Activated CD4-positive, alpha-beta T cell treated with anti-CD3 and anti-CD28 coated beads, Interleukin-10, Interleukin-2, amounts not matched to agents 100 ng/mL and 50 ng/mL, durations not matched to agents 16 hours and 8 hours (primary cell): ENCODE data around the gene PHC2.
A peak's percentile ranks its signal among the peaks of the same experiment; 100 is the strongest.

ENCODE experiments used
- DNase-seq: peaks from one replicate; pipeline ENCODE4 v3.0.0-alpha.2; 2020

PHC2 gene

DNA sequence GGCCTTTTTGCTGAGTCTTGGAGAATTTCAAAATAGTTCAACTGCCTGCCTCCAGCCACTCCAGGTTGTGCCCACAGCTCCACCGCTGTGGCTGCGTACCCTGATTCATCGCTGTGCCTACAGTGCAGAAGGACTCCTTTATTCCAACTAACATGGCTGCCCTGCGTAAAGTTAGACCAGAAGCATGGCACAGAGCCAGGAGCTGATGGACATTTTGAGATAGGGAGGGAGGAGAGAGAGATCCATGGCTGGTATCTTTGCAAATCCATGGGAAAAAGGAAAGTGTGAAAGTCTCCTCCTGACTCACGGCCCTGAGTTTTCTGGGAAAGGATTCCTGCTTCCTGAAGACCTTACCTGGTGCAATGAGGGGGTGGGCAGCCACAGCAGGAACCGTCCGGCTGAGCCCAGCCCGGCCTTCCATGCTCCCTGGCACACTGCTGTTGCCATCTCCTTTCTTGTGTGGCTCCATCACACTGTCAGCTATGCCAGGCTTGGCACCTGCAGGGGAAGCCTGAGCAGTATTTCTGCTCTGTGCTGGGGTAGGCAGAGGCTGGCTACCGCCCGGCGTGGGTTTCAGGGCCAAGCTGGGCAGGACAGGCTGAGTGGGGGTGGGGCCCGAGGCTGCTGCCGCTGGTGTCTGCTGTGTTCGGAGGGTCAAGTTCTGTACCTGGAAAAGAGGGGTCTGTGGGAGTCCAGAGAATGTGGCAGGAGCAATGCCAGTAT is 64.0 kb downstream of the PHC2 start:
- no peak for DNase-seq

DNA sequence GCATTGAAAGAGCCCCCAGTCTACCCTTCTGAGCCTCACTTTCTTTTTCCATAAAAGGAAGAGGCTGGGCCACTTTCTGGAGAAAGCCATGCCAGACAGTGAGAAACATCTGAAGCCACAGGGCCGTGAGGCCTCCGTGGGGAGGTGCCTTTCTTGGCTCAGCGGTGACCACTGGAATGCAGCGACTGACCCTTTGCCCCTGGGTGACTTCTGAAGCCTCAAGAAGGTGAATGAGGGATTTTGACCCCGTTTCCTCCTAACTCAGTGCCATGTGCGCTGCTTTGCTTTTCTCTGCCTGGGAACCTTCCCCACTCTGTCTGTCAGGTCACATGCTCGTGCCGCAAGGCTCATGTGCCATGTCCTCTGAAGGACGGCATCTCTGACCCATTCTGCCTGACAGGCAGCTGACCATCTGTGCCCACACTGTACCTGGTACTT is 65.3 kb downstream of the PHC2 start:
- DNase-seq: no peak

DNA sequence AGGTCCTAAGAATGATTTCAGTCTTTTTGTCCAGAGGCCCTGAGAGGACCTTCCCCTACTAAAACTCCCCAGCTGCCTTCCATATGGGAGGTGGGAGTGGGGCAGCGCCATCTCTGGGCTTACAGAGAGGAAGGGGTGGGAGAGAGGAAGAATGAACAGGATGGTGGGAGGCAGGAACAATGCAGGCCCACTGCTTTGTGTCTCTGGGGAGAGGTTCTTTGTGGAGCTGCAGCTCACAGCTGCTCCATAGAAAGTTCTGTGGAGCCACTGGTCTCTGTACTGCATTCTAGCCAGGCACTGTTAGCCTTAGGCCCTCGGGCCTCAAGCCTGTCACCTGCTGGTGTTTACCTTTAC is 66.4 kb downstream of the PHC2 start:
- no peak for DNase-seq

DNA sequence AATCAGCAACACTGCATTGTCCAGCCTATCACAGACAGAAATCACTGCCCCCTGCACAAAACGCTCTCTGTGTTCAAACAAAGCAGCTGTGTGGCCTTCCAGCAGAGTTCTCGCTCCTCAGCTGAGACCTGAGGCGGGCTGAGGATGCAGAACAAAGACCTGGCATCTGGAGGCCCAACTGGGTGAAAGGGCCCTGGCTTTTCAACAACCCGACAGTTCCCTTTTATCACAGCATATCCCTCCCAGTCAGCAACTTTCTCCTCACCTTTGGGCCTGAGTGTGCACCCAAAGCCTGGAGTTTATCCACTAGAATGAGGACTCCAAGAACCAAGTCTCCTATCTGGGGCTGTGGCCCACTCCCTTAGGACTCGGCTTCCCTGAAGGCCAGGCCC is 67.4 kb downstream of the PHC2 start:
- DNase-seq: no peak

DNA sequence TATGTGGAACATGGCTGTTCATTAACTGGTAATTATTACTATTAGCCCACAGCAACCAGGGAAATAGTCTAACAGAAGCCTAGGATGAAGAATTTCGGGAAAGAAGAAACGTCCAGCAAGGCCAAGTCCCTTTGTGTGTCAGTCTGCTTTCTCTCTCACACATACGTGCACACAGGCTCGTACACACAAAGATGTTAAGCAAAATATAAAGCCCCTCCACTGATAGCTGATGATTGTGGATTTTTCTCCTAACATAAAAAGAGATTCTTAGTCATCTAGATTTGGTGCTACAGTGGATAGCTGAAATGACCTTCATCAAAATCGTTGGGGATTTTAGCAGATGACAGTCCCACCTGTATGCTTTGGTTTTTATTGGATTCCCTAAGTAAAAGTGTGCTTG is 67.9 kb downstream of the PHC2 start:
- DNase-seq: no peak

DNA sequence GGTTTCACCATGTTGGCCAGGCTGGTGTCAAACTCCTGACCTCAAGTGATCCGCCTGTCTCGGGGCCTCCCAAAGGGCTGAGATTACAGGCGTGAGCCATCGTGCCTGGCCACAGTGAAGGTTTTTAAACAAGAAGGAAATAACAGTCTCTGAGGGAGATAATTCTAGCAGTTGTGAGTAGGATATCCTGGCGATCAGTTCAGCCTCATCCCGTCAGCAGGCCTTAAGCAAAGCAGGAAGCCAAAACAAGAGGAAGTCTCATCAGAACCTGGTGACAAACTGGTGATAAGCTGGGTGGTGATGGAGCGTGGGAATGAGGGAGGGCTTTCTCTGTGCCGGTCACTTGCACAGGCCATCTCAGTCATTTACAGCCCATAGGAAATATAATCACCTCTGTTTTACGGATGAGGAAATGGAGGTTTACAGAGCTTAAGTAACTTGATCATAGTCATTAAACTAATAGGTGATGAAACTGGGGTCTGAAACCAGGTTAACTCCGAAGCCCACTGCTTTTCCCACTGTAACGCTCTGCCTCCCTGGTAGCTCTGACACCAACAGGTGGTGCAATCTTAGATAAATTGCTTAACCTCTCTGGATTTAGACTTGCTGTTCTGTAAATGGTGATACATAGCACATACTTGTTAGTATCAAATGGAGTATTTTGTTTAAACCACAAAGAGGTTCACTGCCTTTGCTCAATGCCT is 69.2 kb downstream of the PHC2 start:
- no peak for DNase-seq

DNA sequence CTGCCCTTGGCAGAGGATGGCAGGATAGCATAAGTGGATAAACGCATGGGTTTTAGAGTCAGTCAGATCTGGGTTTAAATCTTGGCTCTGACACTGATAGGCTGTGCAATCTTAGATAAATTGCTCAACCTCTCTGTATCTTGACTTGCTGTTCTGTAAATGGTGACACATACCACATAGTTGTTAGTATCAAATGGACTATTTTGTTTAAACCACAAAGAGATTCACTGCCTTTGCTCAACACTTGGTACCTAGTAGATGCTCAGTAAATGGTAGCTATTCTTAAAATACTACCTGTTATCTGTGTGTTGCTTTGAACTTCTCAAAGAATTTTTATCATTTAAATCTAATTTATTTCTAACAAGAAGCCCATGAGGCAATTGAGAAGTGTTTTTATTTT is 70.5 kb downstream of the PHC2 start:
- no peak for DNase-seq

DNA sequence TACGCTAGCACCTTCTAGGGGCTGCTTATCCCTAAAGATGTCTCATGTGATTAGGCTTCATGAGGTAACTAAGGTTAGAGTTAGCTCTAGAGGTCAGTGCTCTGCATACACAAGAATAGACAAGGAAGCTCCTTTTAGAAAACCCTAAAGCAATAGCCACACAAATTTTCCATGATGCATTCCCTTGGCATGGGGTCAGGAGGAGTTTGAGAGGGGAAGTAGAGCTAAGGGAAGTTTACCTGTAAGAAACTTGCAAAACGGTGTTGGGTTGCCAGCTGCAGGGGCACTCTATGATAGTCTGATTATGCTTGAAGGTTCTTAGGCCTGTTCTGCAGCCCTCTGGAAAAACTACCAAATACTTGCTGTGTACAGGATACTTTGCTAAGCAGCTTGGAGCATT is 71.0 kb downstream of the PHC2 start:
- no peak for DNase-seq

DNA sequence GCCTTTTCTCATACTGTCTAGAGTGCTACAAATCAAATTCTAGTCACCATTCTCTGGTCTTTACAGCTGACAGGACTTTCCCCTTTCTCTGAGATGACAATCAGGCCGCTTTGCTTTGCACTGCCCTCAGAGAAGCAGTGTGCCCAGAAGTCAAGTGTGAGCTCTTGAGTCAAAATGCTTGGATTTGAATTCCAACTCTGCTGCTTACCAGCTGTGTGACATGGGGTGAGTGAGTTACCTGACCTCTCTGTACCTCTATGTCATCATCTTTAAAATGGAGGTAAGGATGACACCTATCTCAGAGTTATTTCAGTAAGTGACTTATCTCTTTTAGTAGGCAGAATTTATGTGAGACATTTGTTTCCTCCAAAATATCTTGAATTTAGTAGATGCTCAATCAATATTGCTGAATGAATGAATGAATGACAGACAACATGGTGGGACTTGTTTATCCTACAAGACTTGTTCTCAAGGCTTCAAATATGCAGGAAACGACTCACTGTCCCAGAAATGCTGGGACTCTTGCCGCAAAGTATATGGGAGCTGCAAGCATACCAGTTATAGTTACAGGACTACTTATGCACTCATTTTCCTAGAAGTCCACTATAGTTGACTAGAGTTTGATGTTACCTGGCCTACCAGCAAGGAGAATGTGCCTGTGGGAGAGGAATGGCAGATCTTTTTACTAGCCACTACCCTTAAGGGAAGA is 71.9 kb downstream of the PHC2 start:
- DNase-seq: no peak

DNA sequence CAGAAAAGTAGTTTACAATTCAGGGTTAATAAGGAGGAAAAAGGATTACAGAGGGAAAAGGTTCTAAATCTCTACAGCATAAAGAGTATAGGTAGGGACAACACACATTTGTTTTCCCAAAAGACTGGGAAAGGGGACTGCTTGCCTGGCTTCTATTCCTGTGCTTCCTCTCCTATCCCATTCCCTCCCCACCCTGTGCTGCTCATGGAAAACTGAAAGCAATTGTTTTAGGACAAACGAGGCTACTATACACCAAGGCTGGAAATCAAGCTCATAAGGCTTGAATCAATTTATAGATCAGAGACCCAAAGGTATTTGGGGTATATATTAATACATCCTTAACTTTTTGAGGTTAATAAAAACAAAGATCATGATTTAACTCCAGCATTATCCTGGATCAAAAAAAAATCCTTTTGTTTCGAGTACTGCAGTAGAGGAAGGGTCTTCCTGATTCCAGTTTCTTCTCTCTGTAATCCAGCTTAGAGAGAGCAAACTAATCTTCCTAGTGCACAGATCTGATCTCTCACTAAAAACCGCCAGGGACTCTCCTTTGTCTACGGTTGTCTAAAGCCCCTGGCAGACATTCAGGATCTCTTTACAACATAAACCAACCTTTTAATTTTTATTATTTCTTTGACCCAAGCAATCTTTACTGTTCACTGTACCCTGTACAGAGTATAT is 72.6 kb downstream of the PHC2 start:
- DNase-seq: no peak

DNA sequence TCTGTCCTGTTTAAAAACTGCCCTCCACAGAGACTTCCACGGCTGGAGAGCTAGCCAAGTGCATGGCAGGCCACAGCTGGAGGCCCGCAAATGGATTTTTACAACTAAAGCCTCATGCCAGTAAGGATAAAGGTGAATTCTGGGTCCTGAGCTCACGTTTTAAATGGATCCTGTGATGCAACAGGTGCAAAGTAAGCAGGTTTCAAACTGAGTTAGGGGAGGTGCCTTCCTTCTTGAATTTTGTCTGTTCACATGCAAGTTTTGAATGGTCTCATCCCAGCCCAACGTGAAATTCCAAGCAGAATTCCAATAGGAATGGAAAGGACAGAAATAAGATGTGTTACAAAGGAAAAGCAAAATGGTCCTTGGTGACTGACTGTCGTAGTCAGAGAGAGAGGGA is 73.8 kb downstream of the PHC2 start:
- DNase-seq: no peak

DNA sequence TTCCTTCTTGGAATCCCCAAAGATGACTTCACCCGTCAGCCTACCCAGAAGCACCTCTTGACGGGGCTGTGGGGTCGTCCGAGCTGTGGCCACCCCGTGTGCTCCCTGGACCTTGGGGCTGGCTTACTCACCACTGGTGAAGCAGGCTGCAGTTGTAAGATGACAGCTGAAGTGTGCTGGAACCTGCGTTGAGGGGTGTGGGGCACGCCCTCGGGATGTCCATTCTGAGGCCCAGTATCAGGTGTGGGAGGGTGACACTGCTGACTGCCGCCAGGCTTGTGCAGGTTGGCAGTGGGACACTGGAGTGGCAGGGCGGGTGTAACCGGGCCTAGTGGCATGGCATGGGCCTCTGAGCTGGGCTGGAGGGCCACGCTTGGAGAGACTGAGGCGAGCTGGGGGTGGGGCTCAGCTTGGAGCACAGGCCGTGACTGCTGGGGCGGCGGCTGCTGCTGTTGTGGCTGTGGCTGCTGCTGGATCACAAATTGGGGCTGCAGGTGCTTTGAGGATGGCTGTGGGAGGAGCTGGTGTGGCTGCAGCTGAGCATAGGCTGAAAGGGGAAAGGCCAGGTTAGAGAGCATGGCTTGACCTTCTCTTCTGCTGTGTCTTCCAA is 76.1 kb downstream of the PHC2 start:
- no peak for DNase-seq

DNA sequence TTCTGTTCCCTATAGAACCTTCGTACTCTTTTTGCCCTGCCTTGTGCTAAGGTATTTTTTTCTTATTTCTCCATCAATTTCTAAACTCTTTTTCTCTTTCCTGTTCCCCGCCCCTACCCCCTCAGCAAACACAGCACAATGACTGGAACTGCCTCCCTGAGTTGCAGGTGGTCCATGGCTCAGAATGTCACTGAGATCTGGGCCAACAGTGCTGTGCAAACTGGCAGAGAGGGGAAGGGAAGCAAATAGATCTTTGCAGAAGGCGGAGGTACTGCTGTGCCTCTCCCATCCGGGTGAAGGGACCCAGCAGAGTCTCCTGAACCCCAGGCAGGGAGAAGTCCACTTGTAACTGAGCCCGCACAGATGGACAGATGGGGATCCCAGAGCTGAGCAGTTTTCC is 77.4 kb downstream of the PHC2 start:
- DNase-seq: no peak

DNA sequence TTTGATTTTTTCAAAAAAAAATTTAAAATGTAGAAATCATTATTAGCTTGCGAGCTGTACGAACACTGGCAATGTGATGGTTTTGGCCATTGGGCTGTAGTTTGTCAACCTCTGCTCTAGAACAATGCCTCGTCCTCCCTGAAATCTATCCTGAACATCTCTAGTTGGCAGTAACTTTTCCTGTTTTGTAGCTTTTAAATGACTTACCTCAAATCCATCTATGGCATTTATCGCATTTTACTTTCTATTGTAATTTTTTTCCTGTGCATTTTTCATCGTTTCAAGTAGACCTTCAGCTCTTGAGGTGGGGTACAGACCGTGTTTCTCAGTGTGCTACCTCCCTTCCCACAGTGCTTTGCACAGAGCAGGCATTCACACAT is 79.6 kb downstream of the PHC2 start:
- DNase-seq: no peak

DNA sequence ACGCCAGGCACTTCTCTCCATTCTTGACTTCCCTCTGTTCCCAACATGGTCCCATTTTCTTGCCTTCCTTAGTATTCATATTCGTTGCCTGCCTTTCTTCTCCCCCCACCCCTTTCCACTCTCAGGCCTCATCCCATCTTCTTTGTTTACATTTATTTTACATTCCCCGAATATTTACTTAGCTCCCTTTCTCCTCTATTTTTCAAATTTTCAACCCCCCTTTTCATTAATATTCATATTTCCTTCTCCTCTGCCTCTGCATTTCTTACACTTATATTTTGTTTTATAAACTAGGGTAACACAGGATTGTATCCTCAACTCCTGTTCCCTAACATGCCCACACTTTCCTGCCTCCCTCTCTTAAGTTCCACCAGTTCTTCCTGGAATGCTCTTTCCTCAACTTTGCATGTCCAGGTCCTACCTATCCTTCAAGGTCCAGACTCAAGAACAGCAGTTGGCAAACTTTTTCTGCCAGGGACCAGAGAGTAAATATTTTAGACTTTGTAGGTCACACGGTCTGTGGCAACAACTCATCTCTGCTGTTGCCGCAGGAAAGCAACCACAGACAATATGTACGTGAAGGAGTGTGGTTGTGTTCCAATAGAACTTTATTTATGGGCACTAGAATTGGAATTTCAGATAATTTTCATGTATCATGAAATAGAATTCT is 80.1 kb downstream of the PHC2 start:
- no peak for DNase-seq

DNA sequence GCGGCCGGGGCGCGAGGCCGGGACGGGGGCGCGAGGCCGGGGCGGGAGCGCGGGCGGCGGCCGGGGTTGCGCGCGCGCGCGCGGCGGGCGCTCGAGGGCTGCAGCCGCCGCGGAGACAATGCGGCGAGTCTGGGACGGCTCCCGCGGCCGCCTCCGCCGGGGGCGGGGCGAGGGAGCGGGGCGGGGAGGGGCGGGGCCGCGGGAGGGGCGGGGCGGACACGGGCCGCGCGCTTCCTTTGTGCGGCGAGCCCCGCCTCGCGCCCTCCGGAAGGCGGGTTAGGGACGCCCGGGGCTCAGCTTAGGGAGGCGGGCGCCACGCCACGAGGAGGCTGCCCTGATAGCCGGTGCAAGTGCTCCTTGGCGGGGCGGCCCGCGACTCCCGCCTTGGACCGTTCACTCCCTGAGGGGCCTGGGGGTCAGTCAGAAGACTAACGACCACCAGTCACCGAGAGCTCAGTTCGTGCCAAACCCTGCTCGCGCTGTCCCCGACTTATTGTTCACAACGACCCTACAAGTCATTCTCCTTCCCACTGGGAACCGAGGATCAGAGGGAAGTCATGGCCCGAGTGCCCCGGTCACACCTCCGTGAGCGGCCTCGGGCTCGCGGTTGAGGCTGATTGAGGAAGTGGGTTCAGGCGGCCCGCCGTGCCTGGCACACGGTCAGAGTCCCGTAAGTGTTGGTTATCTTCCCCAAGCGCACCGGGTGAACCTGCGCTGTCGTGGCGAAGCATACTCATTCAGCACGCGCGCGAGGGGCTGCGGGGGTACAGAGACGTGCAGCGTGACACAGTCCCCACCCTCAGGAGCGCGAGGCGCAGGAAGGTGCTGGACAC is 80.9 kb downstream of the PHC2 start:
- DNase-seq: peak; percentile 87

DNA sequence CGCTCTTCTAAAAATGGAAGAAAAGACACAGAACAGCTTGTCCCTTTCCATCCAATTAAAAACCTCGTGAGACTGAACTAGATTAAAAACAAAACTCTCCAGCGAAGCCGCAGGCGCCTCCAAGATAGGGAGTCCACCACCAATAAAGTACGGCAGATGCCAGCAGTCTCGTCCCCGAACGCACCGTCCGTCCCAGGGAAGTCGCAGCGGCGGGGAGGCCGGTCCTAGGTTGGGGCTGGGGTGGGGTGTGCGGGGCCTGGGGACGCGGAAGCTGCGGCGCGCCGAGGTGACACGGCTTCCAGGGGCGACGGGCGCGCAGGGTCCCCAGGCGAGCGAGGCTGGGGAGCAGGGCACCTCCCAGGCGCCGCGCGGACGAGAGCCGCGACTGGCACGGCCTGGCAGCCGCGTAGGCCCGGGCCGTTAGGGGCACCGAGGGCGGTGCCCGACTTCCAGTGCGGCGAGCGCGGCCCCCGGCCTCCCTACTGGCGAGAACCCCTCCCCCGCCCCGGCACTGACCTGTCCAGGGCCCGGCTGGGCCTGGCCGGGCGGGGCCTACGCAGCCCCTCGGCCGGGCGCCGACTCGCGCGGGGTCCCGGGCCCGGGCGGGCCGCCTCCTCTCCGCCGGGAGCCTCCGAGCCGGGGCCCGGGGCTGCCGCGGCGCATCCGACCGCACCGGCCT is 81.7 kb downstream of the PHC2 start:
- DNase-seq: peak; percentile 63

DNA sequence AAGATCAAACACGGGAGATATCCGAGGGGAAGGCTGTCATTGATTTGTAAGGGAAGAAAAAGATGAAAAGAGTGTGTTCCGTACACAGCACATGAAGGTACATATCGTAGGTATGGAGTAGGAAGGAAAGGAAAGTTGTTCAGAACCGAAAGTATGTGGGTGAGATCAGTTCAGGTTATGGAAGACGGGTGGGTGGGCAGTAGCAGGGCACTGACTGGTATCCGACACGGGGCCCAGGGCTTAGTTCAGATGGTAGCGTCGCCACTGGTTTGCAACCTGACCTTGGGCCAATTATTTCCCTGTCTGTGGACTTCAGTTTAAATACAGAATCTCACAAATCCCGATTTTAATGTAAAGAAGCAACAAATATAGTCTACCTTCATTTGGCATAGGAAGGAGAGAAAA is 82.2 kb downstream of the PHC2 start:
- peak; percentile 35 for DNase-seq

DNA sequence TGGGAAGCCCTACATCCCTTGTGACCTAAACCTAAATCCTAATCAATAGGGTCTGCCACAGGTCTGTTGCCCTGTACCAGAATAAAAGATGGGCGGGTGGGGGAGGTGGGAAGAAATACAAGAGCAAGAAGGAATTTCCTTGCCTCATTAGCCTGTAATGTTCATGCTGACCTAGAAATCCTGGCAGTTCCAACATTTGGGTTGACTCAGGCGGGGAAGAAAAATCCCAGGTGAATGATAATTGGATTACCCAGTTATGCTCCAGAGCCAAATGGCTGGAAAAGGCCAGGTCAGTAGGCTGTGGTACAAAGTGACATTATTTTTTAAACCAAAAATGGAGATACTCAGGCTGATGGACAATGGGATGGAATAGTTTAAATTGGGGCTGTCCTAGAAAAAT is 82.7 kb downstream of the PHC2 start:
- DNase-seq: no peak

DNA sequence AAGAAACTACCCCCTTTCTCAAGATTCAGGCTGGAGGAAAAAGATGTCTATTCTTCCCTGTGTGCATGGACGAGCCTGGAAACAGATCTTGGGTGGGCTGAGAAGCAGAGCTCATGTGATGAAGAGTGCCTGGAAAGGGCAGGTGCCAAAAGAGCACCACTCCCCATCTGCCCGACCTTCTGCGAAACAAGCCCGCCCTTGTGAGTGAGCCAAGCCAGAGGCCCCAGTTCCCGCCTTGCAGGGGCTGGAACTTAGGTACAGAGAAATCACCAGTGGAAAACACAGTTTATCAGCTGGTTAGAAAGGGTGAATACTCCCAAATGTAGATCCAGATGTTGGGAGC is 83.3 kb downstream of the PHC2 start:
- DNase-seq: no peak

DNA sequence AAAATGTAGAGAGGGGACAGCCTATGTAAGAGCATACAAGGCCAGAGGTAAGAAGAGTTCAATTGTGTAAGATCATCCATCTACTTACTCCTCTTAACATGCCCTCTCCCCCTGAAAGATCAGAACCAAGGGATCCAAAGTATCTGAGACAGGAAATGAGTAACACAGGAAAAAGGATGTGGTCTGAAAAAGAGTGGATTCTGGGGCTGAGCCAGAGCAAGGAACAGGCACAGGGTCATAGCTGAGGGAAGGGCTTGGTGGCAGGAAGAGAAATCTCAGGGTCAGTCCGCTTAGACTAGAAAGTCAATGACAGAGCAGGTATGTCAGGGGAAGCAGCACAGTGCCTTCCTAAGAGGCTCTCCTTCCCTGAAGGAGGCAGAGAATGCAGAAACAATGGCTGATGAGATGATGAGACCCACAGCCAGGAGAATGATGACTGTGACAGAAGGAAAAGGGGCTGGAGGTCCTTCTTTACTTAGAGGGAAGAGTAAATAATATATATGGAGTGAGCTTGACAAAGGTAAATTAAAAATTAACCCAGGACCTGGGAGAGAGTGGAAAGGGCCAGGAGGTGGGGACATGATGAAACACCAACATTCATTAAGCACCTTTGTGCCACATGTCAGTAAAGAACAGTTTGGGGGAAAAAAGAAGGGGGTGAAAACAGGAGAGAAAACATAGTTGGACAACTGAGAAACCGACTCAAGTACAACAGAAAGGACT is 83.8 kb downstream of the PHC2 start:
- DNase-seq: peak; percentile 37
